Measurements from ENCODE around the gene AK1. TPM values are rescaled to one million over a fixed set of nuclear protein-coding genes. Genes with fewer than 3 reads are reported as not detected.

The AK1 gene
- total RNA-seq, 2 experiments from 2014 or later = 12.1 to 14.8 TPM

- ATAC-seq (no peak), DNase-seq (no peak)
- no peaks in the 10 kb centered on the region for H3K27me3 Mint-ChIP-seq
- intact Hi-C loops (cut with micrococcal nuclease) = no loop called here
- no peak overlapping the region for H3K27ac Mint-ChIP-seq
- POLR2A ChIA-PET = no interaction called here
- CTCF ChIA-PET = interaction anchor here (1.3 kb wide), 1 partner anchor 93 kb away, joined by 4 read pairs; the partner anchor contains the start of gene TOR2A
- no peak for TF ChIP-seq CTCF (IDR thresholded peaks at IDR 0.05)
- H3K36me3 Mint-ChIP-seq (ENCODE audit: low read depth) = peaks cover 5% of the 10 kb centered on the region
- no peaks in the 10 kb centered on the region for H3K9me3 Mint-ChIP-seq
- peaks cover 9% of the 10 kb centered on the region for H3K4me1 Mint-ChIP-seq (ENCODE audit: low read depth)
- no peak overlapping the region for H3K4me3 Mint-ChIP-seq
These were observed 49.0 kb downstream of the AK1 start for GRCh38 chr9:127828262-127829031.

GRCh38 chr9:127826253-127826913 lies 51.1 kb downstream of the AK1 start:
- POLR2A ChIA-PET = interaction anchor here (0.6 to 1.6 kb wide), 2 partner anchors 10 to 13 kb away, joined by 4 to 6 read pairs; no protein-coding TSS in a partner anchor
- H3K4me3 Mint-ChIP-seq = no peak overlapping the region
- ATAC-seq (no peak), DNase-seq (no peak)
- H3K36me3 Mint-ChIP-seq (ENCODE audit: low read depth) = peaks cover 4% of the 10 kb centered on the region
- intact Hi-C loops (cut with micrococcal nuclease) = no loop called here
- no peaks in the 10 kb centered on the region for H3K27me3 Mint-ChIP-seq
- TF ChIP-seq CTCF (IDR thresholded peaks at IDR 0.05) = no peak
- CTCF ChIA-PET = interaction anchor here (1.2 kb wide), 1 partner anchor 44 kb away, joined by 6 read pairs; no protein-coding TSS in a partner anchor
- no peaks in the 10 kb centered on the region for H3K9me3 Mint-ChIP-seq
- peak overlapping the region; percentile 30 for H3K27ac Mint-ChIP-seq
- H3K4me1 Mint-ChIP-seq (ENCODE audit: low read depth) = no peaks in the 10 kb centered on the region

- Mint-ChIP-seq H3K9me3 (no peaks in the 10 kb centered on the region), H3K4me3 (no peak overlapping the region), H3K27ac (no peak overlapping the region), H3K4me1 (ENCODE audit: low read depth) (no peaks in the 10 kb centered on the region), H3K36me3 (ENCODE audit: low read depth) (peaks cover 6% of the 10 kb centered on the region), H3K27me3 (no peaks in the 10 kb centered on the region)
- intact Hi-C loops (cut with micrococcal nuclease) = no loop called here
- DNase-seq (peak; percentile 21), ATAC-seq (no peak)
- CTCF ChIA-PET = interaction anchor here (0.8 to 1.1 kb wide), 4 partner anchors 40 to 91 kb away, joined by 3 read pairs; partner anchors contain the start of gene ST6GALNAC4
- TF ChIP-seq CTCF (IDR thresholded peaks at IDR 0.05) = no peak
- POLR2A ChIA-PET = no interaction called here
These were observed 52.0 kb downstream of the AK1 start for GRCh38 chr9:127825319-127826051.

GRCh38 chr9:127822108-127822507 lies 55.4 kb downstream of the AK1 start:
- ChIA-PET POLR2A (interaction anchor here (1.1 kb wide), 1 partner anchor 47 kb away, joined by 3 read pairs; no protein-coding TSS in a partner anchor), CTCF (no interaction called here)
- Mint-ChIP-seq H3K27me3 (no peaks in the 10 kb centered on the region), H3K27ac (no peak overlapping the region), H3K4me1 (ENCODE audit: low read depth) (no peaks in the 10 kb centered on the region), H3K4me3 (no peak overlapping the region), H3K36me3 (ENCODE audit: low read depth) (peaks cover 11% of the 10 kb centered on the region), H3K9me3 (no peaks in the 10 kb centered on the region)
- DNase-seq (no peak), ATAC-seq (no peak)
- TF ChIP-seq CTCF (IDR thresholded peaks at IDR 0.05) = no peak
- intact Hi-C loops (cut with micrococcal nuclease) = no loop called here
